IPS DF 19.7 (cell line): ENCODE results near the gene GABBR1.

Experiments used
- DNase-seq: peaks from one replicate; pipeline ENCODE4 v3.0.0-alpha.2; 2013; ENCODE audit warnings: low read depth, low spot score

The GABBR1 gene

DNA sequence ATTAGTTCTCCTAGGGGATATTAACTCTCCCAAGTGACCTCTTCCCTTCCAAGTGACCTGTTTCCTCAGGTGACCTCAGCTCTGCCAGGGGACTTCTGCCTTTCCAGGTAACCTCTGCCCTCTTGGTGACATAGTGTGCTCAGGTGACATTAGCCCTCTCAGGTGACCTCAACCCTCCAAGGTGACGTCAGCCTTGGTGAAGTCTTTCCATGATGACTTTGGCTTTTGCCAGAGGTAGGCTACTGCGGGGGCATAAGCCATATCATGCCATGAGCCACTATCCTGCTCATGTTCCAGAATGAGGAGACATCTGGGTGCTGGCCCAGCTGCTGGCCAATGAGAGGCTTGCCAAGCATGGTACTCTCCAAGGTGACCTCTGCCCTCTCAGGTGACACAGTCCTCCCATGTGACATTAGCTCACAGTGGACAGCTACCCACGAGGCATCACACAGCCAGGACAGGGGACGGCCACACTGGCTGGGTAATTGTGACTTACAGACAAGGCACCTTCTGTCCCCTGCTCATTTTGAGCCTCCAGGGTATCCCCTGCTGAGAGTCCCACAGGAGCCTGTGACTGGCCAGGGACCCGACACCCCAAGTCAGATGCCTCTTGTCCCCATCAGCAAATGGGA is 104.6 kb downstream of the GABBR1 start:
- DNase-seq: no peak

DNA sequence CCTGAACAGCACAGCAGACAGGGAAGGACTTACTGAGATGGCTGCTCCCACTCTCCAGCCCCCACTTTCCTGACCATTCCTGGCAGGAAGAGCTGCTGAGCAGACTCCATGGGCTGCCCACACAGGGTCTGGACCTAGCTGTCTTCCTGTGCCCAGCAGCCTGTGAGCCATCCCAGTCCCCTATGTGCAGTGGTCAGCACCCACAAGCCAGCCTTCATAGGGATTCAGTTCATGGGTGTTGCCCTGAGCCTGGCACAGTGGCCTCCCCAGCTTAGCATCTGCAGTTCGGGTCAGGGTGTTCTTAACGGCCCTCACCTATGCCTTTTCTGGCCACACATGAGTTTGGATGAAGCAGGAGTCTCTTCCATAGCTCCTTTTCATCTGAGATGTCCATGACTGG is 105.4 kb downstream of the GABBR1 start:
- no peak for DNase-seq

DNA sequence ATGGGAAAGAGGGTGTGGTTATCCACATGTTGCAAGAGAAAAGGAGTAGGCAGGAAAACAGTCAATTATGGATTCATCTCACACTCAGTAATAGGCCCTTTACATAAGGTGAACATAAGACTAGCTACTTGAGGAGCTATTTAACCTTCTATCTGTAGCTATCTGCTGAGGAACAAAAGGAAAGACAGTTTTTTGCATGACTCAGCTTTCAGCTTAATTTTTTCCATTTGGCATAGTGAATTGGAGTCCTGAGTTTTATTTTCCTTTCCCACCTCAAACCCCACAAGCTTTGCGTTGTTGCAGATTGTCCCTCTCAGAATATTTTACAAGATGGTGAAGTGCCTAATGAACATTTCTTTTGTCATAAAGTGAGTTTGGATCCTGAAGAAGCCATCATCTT is 105.9 kb downstream of the GABBR1 start:
- no peak for DNase-seq

DNA sequence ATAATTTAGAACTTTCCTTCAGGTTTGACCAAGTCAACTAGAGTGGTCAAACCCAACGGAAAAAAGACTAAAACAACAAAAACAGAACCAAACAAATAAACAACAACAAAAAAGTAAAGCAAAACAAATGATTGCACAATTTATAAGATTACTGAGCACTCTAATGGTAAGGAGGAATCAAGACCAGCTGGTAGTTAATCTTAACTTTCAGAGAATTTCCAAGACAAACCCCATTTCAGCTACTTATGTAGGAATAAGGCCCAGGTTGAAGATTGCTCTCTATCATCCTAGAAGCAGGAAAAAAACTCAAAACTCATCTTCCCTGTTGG is 107.7 kb downstream of the GABBR1 start:
- no peak for DNase-seq

GRCh38 chr6:29524444-29525310 is 108.3 kb downstream of the GABBR1 start:
- peak; percentile 12 for DNase-seq

- DNase-seq: no peak
These were observed 108.9 kb downstream of the GABBR1 start for GRCh38 chr6:29524044-29524443.

- no peak for DNase-seq
These were observed 110.8 kb downstream of the GABBR1 start for GRCh38 chr6:29522227-29522626.

DNA sequence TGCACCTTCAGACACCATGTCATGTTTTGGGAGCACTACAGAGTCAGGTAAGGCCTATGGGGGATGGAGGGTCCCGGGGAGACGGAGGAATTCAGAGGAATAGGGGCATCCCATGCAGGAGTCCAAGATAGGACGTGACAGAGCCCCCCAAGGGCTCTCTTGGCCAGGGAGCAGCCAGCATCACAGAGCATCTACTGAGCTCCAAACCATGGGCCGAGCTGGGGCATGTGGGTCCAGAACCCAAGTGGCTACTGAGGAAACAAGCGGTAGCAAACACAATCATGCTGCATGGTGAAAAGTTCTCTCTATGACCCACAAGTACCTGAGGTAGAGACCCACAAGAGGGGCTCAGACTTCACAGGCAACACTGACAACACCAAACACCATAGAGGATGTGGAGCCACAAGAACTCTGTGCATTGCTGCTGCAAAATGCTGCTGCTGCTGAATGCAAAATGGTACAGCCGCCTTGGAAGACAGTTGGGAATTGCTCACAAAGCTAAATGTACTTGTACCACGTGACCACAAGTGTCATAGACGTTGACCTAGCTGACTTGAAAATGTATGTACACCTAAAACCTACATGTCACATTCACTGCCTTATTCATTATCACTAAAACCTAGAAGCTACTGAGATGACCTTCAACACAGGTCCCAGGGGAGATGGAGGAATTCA is 111.8 kb downstream of the GABBR1 start:
- DNase-seq: no peak

- DNase-seq: no peak
These were observed 112.8 kb downstream of the GABBR1 start for GRCh38 chr6:29520232-29520631.

DNA sequence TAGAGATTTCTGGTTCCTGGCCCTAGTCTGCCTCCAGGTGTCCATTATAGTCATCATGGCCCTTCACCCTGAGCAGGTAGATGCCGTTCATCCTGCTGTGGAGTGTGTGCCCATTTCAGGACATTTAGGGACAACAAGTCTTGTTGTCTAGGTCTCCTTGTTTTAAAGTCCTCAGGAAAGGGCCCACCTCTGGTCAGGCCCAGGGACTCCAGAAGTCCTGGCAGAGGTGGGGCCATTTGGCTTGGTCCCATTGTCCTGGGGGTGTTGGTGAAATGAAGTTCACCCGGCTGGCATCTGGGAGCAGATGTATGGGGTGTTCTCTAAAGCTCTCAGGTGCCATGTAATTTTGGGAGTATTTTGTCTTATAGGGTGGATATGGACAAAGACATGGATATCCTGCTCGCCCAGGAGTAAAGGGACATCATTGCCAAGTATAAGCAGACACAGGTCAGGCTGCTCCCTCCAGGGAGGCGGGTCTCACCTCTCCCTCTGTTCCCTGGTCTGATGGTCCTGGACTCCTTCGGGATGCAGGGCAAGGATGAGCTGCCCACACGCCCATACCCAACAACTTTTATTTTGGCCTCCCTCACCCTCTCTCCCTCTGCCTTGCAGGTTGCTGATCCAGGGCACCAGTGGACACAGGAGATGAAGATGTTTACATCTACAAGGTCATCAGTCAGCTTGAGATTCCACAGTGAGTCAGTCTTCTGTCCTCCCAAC is 113.5 kb downstream of the GABBR1 start:
- no peak for DNase-seq

- DNase-seq: no peak
These were observed 115.1 kb downstream of the GABBR1 start for GRCh38 chr6:29517728-29518440.

DNA sequence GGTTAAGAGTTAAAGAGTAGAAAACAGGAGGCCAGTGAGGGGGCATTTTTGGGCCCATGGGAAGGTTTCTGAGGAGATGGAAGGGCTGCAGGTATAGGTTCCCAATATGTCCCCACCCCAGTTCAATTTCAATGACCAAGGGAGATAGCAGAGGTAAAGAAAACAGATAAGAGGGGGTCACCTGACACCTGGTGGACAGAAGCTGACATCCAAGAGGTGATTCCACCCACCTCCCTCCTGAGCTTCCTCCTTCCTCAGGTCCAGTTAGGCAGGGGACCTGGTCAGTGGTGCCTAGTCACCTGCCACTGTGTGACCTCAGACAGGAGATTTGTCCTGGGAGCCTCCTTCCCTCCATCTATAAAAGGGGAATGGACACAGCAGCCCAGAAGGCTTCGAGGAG is 115.7 kb downstream of the GABBR1 start:
- DNase-seq: no peak

DNA sequence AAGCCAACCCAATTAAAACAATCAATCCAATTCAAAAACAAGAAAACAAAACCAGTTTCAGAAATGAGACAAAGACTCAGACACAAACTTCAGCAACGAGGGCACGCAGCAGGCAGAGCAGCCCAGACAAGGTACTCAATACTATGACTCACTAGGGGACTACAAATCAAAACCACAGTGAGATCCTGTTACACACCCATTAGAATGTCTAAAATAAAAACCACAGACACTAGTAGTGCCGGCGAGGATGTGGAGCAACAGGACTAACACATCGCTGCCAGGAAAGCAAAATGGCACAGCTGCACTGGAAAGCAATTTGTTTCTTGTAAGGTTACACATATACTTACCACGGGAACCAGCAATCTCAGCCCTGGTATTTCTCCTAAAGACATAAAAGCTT is 116.9 kb downstream of the GABBR1 start:
- DNase-seq: no peak

- DNase-seq: no peak
These were observed 122.2 kb downstream of the GABBR1 start for GRCh38 chr6:29510746-29511300.

DNA sequence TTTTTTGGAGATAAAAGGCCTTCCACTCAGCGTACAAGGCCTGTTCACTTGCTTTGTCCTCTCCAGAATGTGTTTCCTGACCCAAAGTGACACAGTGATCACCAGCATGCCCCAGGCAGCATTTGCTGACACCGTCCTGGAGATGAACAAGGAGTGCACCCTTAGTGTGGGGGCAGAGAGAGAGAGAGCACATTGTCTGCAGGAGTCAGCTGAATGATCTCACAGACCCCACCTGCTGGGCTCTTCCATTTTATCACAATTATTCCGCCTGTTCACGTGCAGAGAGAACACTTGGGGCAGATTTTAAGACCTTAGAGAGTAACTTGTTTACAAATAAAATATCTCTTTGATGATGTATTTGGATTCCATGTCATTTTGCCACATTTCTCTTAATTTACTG is 122.8 kb downstream of the GABBR1 start:
- no peak for DNase-seq
